Natural killer cell (primary cell): ENCODE data around the gene RPUSD3. TPM values are rescaled to one million over a fixed set of nuclear protein-coding genes. Genes with fewer than 3 reads are reported as not detected.

ENCODE experiments used
- ATAC-seq, 3 donors: fragments of 150-1000 bp in 2 of 3; fragments of 200-7000 bp in 1 of 3; cut with Tn5 transposase; 1 replicate in 1 of 3; 2 replicates in 2 of 3; pipeline ENCODE4 v1.10.0; 2021; ENCODE audit warnings: mild to moderate bottlenecking in 2 of 3, moderate library complexity in 2 of 3
- DNase-seq, 2 donors: peaks; one replicate each; pipeline versions ENCODE4 v3.0.0 to v3.0.0-alpha.2; 2013 to 2021; ENCODE audit warnings: mixed read lengths in 1 of 2
- H3K27ac ChIP-seq: one replicate; pipeline ENCODE4 v1.5.1; 2013; ENCODE audit warnings: mild to moderate bottlenecking, low read length
- H3K27me3 ChIP-seq: one replicate; pipeline ENCODE4 v1.6.1; 2013; ENCODE audit warnings: low read length; ENCODE audit not compliant: control insufficient read depth, insufficient read depth
- H3K36me3 ChIP-seq: one replicate; pipeline ENCODE4 v1.6.1; 2013; ENCODE audit warnings: low read length; ENCODE audit not compliant: control insufficient read depth, insufficient read depth
- H3K4me1 ChIP-seq: one replicate; pipeline ENCODE4 v1.6.1; 2013; ENCODE audit warnings: low read length; ENCODE audit not compliant: control insufficient read depth, insufficient read depth
- H3K4me3 ChIP-seq: one replicate; pipeline ENCODE4 v1.5.1; 2013; ENCODE audit warnings: low read length
- H3K9me3 ChIP-seq: one replicate; pipeline ENCODE4 v1.6.1; 2013; ENCODE audit warnings: low read length; ENCODE audit not compliant: control insufficient read depth, insufficient read depth
- H3K27ac Mint-ChIP-seq, 2 donors: one replicate each; pipeline ENCODE4 v1.8.0; 2022; ENCODE audit warnings: mild to moderate bottlenecking in 2 of 2, mixed read lengths in 2 of 2, moderate library complexity in 1 of 2
- H3K27me3 Mint-ChIP-seq, 2 donors: one replicate each; pipeline ENCODE4 v1.8.0; 2022; ENCODE audit warnings: low read depth in 2 of 2, mixed read lengths in 2 of 2
- H3K36me3 Mint-ChIP-seq: one replicate; pipeline ENCODE4 v1.8.0; 2022; ENCODE audit warnings: mixed read lengths
- H3K4me1 Mint-ChIP-seq, 2 donors: one replicate each; pipeline ENCODE4 v1.8.0; 2022; ENCODE audit warnings: mixed read lengths in 2 of 2
- H3K4me3 Mint-ChIP-seq: one replicate; pipeline ENCODE4 v1.8.0; 2022; ENCODE audit warnings: mild to moderate bottlenecking, moderate library complexity, mixed read lengths
- H3K9me3 Mint-ChIP-seq, 2 donors: one replicate each; pipeline ENCODE4 v1.8.0; 2022; ENCODE audit warnings: mixed read lengths in 2 of 2
- CTCF ChIP-seq: fragments of 200-600 bp; IDR thresholded peaks from one replicate; pipeline ENCODE4 v1.8.0; 2022; ENCODE audit warnings: antibody characterized with exemption
- WGBS: methylation state at CpG from one replicate; pipeline ENCODE4 v1.1.7; 2013; ENCODE audit warnings: missing lambda C conversion rate; ENCODE audit not compliant: insufficient coverage; 5-methylcytosine and 5-hydroxymethylcytosine counted together
- intact Hi-C: fragments of 100-400 bp; cut with micrococcal nuclease; formaldehyde crosslinking; loops from one replicate; pipeline ENCODE4 v1.14.2; 2022
- total RNA-seq, 4 donors: library from RNA; stranded (reverse); fragments of 120-200 nt in 1 of 4; gene quantifications; one replicate each; pipeline versions ENCODE4 v1.2.3 to v1.2.4, GENCODE V29; 2013 to 2022

Gene RPUSD3
- total RNA-seq, 3 donors from 2014 or later (not counting 1 experiment from before 2014, with no cell fraction given) = 27.5 to 43.9 (median 30.9) TPM

GRCh38 chr3:9818666-9819335, 25.0 kb downstream of the RPUSD3 start:
- WGBS = 96% methylated on average over 7 of the region's 7 CpGs
- H3K4me1 ChIP-seq = no peaks in the 10 kb centered on the region
- no peaks in the 10 kb centered on the region for H3K36me3 Mint-ChIP-seq
- no peak for TF ChIP-seq CTCF
- no peaks in the 10 kb centered on the region for H3K9me3 ChIP-seq
- ATAC-seq = no peak
- DNase-seq = no peak
- peaks cover 5% of the 10 kb centered on the region in 2 donors for H3K4me1 Mint-ChIP-seq
- H3K36me3 ChIP-seq = peaks cover 6% of the 10 kb centered on the region
- H3K4me3 Mint-ChIP-seq = no peak overlapping the region
- no peaks in the 10 kb centered on the region for H3K27me3 Mint-ChIP-seq
- H3K27ac Mint-ChIP-seq = peak overlapping the region in 1 of 2 donors; percentile 29
- no peaks in the 10 kb centered on the region for H3K27me3 ChIP-seq
- no peak overlapping the region for H3K27ac ChIP-seq
- H3K4me3 ChIP-seq = no peak overlapping the region
- intact Hi-C loops = no loop called here
- no peaks in the 10 kb centered on the region for H3K9me3 Mint-ChIP-seq

- H3K27ac ChIP-seq = no peak overlapping the region
- WGBS = 91% methylated on average over 6 of the region's 6 CpGs
- Mint-ChIP-seq H3K36me3 (no peaks in the 10 kb centered on the region), H3K9me3 (no peaks in the 10 kb centered on the region), H3K4me3 (no peak overlapping the region), H3K27me3 (no peaks in the 10 kb centered on the region), H3K27ac (no peak overlapping the region), H3K4me1 (peaks cover 5% of the 10 kb centered on the region in 2 donors)
- no peak for TF ChIP-seq CTCF
- no peaks in the 10 kb centered on the region for H3K27me3 ChIP-seq
- no peaks in the 10 kb centered on the region for H3K9me3 ChIP-seq
- peaks cover 6% of the 10 kb centered on the region for H3K36me3 ChIP-seq
- no peak overlapping the region for H3K4me3 ChIP-seq
- H3K4me1 ChIP-seq = no peaks in the 10 kb centered on the region
- DNase-seq = no peak
- intact Hi-C loops = no loop called here
- ATAC-seq = no peak
Measured at GRCh38 chr3:9817436-9817835, 26.4 kb downstream of the RPUSD3 start.

- Mint-ChIP-seq H3K9me3 (no peaks in the 10 kb centered on the region), H3K27ac (no peak overlapping the region), H3K4me3 (no peak overlapping the region), H3K36me3 (no peaks in the 10 kb centered on the region), H3K4me1 (peaks cover 12% of the 10 kb centered on the region in 2 donors), H3K27me3 (no peaks in the 10 kb centered on the region)
- no peak for DNase-seq
- no peak for TF ChIP-seq CTCF
- no peak overlapping the region for H3K4me3 ChIP-seq
- no peak overlapping the region for H3K27ac ChIP-seq
- H3K4me1 ChIP-seq = peaks cover 1% of the 10 kb centered on the region
- H3K36me3 ChIP-seq = peaks cover 6% of the 10 kb centered on the region
- intact Hi-C loops = no loop called here
- no peaks in the 10 kb centered on the region for H3K9me3 ChIP-seq
- 91% methylated on average over 9 of the region's 9 CpGs for WGBS
- no peaks in the 10 kb centered on the region for H3K27me3 ChIP-seq
- no peak for ATAC-seq
Measured at GRCh38 chr3:9815986-9816385, 27.8 kb downstream of the RPUSD3 start.
